Measurements from ENCODE around the gene ARPIN.

ARPIN gene

DNA sequence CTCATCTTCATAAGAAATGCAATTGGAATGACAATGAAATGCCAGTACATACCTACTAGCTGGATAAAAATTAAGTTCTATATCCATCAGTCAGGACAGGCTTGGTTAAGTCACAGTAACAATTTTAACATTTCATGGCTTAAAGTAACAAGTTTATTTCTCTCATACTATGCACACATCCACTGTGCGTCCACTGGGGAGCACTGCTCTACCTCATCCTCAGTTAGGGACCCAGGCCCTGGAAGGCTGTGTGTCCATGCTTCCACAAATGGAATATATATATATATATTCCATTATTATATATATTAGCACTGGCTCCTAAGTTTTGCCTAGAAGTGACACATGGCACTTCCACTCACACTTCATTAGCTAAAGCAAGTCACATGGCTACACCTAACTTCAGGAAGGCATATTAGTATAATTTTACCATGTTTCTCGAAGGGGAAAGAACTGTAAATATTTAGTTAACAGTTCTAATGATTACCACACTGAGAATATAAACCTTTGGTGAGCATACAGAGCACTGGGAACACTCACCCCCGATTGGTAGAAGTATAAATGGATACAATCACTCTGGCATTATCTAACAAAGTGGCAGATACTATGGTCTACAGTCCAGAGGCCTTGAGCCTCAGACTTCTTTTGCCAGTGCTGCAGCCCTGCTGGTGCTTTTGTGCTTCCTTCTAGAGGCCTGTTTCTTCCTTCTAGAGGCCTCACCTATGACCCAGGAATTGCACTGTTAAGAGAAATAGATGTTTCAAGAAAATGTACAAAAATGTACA lies 47.6 kb downstream of the ARPIN start:
- Histone ChIP-seq H3K9me3 (ENCODE audit: insufficient read depth, low read length) (no peaks in the 10 kb centered on the region), H3K27ac (ENCODE audit: low read depth, low read length) (no peak overlapping the region), H3K4me2 (ENCODE audit: low read depth, low read length, poor library complexity, severe bottlenecking) (no peak overlapping the region), H4K20me1 (ENCODE audit: low read depth, low read length) (no peaks in the 10 kb centered on the region), H3K9me2 (replicated peaks; ENCODE audit: insufficient read depth, low read length) (no peaks in the 10 kb centered on the region), H3K9ac (ENCODE audit: low read length) (no peak overlapping the region), H3K36me3 (ENCODE audit: low read length) (no peaks in the 10 kb centered on the region), H2AFZ (ENCODE audit: low read depth, low read length, severe bottlenecking) (no peak overlapping the region), H3K79me2 (ENCODE audit: insufficient read depth, low read length) (no peaks in the 10 kb centered on the region), H3K27me3 (ENCODE audit: low read length) (no peaks in the 10 kb centered on the region), H3K4me3 (ENCODE audit: insufficient read depth, low read length, poor library complexity, severe bottlenecking) (no peak overlapping the region), H3F3A (ENCODE audit: insufficient read depth) (no peaks in the 10 kb centered on the region)
- TF ChIP-seq EZH2phosphoT487 (conservative IDR thresholded peaks at IDR 0.05; ENCODE audit: low read length) = no peak
- TF ChIP-seq, protein P1, sequence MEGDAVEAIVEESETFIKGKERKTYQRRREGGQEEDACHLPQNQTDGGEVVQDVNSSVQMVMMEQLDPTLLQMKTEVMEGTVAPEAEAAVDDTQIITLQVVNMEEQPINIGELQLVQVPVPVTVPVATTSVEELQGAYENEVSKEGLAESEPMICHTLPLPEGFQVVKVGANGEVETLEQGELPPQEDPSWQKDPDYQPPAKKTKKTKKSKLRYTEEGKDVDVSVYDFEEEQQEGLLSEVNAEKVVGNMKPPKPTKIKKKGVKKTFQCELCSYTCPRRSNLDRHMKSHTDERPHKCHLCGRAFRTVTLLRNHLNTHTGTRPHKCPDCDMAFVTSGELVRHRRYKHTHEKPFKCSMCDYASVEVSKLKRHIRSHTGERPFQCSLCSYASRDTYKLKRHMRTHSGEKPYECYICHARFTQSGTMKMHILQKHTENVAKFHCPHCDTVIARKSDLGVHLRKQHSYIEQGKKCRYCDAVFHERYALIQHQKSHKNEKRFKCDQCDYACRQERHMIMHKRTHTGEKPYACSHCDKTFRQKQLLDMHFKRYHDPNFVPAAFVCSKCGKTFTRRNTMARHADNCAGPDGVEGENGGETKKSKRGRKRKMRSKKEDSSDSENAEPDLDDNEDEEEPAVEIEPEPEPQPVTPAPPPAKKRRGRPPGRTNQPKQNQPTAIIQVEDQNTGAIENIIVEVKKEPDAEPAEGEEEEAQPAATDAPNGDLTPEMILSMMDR (IDR thresholded peaks at IDR 0.05; ENCODE audit: insufficient read depth, low read length, poor library complexity, severe bottlenecking) = no peak

DNA sequence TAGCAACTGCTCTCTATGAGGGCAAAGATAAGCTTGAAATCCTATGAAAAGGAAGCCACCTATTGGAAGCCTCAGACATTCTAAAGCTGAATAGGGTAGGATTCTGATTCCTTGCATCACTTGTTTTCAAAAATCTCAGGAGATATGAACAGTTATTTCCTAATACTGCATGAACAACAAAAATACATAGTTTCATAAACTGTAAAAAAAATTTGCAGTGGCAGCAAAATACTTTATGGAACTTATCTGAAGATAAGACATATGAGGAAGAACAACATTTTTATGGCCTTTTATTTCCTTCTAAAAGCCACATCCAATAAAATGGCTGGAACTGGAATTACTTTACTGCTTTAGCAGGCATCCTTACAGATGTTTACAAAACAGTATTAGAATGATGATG lies 48.8 kb downstream of the ARPIN start:
- Histone ChIP-seq H3K9ac (ENCODE audit: low read length) (no peak overlapping the region), H3K36me3 (ENCODE audit: low read length) (no peaks in the 10 kb centered on the region), H3K27ac (ENCODE audit: low read depth, low read length) (no peak overlapping the region), H3K4me2 (ENCODE audit: low read depth, low read length, poor library complexity, severe bottlenecking) (no peak overlapping the region), H3K9me3 (ENCODE audit: insufficient read depth, low read length) (no peaks in the 10 kb centered on the region), H3F3A (ENCODE audit: insufficient read depth) (no peaks in the 10 kb centered on the region), H3K79me2 (ENCODE audit: insufficient read depth, low read length) (no peaks in the 10 kb centered on the region), H3K27me3 (ENCODE audit: low read length) (no peaks in the 10 kb centered on the region), H3K9me2 (replicated peaks; ENCODE audit: insufficient read depth, low read length) (no peaks in the 10 kb centered on the region), H3K4me3 (ENCODE audit: insufficient read depth, low read length, poor library complexity, severe bottlenecking) (no peak overlapping the region), H2AFZ (ENCODE audit: low read depth, low read length, severe bottlenecking) (no peak overlapping the region), H4K20me1 (ENCODE audit: low read depth, low read length) (no peaks in the 10 kb centered on the region)
- no peak for TF ChIP-seq EZH2phosphoT487 (conservative IDR thresholded peaks at IDR 0.05; ENCODE audit: low read length)
- TF ChIP-seq, protein P1 (IDR thresholded peaks at IDR 0.05; ENCODE audit: insufficient read depth, low read length, poor library complexity, severe bottlenecking) = no peak

DNA sequence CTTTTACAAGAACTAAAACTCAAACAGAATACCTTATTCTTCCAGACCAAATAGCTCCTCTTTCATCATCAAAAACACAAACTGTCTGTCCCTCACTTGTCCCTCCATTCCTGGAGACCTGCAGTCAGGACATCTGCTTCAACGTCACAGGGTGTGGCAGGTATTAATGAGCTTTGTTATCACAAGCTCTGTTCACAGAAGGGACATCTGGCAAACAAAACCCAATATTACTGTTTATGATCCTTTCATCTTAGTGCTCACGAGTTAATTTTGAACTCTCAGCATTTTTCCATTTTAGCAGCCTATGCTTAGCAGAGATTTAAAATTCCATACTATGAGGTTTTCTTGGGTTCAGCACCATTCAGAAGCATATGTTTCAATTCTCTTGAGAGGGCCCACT lies 51.9 kb downstream of the ARPIN start:
- Histone ChIP-seq H3K4me2 (ENCODE audit: low read depth, low read length, poor library complexity, severe bottlenecking) (no peak overlapping the region), H3K36me3 (ENCODE audit: low read length) (no peaks in the 10 kb centered on the region), H2AFZ (ENCODE audit: low read depth, low read length, severe bottlenecking) (no peak overlapping the region), H3K9me2 (replicated peaks; ENCODE audit: insufficient read depth, low read length) (no peaks in the 10 kb centered on the region), H4K20me1 (ENCODE audit: low read depth, low read length) (no peaks in the 10 kb centered on the region), H3K27ac (ENCODE audit: low read depth, low read length) (no peak overlapping the region), H3K27me3 (ENCODE audit: low read length) (no peaks in the 10 kb centered on the region), H3K9me3 (ENCODE audit: insufficient read depth, low read length) (no peaks in the 10 kb centered on the region), H3K79me2 (ENCODE audit: insufficient read depth, low read length) (no peaks in the 10 kb centered on the region), H3F3A (ENCODE audit: insufficient read depth) (no peaks in the 10 kb centered on the region), H3K9ac (ENCODE audit: low read length) (no peak overlapping the region), H3K4me3 (ENCODE audit: insufficient read depth, low read length, poor library complexity, severe bottlenecking) (no peak overlapping the region)
- TF ChIP-seq, protein P1 (IDR thresholded peaks at IDR 0.05; ENCODE audit: insufficient read depth, low read length, poor library complexity, severe bottlenecking) = no peak
- TF ChIP-seq EZH2phosphoT487 (conservative IDR thresholded peaks at IDR 0.05; ENCODE audit: low read length) = no peak

All from SU-DHL-6 (cell line).